Ishikawa (cell line): ENCODE results near the gene ZCCHC7.

Source experiments
- CEBPB ChIP-seq: IDR thresholded peaks from 2 replicates; pipeline ENCODE4 v1.6.1; 2012
- CREB1 ChIP-seq: IDR thresholded peaks from 2 replicates; pipeline ENCODE4 v1.6.1; 2012; ENCODE audit warnings: low read depth
- RAD21 ChIP-seq: IDR thresholded peaks from 2 replicates; pipeline ENCODE4 v1.6.1; 2012; ENCODE audit warnings: low read depth
- TAF1 ChIP-seq: IDR thresholded peaks from 2 replicates; pipeline ENCODE4 v1.6.1; 2012; ENCODE audit warnings: low read depth, mild to moderate bottlenecking
- ZBTB7A ChIP-seq: IDR thresholded peaks from 2 replicates; pipeline ENCODE4 v1.6.1; 2012; ENCODE audit warnings: low read depth
- TF ChIP-seq, protein P1 (sequence below): IDR thresholded peaks from 2 replicates; pipeline ENCODE4 v1.6.1; 2012
- TF ChIP-seq, protein P2 (sequence below): IDR thresholded peaks from 2 replicates; pipeline ENCODE4 v1.6.1; 2012; ENCODE audit warnings: low read depth, mild to moderate bottlenecking

DNA sequence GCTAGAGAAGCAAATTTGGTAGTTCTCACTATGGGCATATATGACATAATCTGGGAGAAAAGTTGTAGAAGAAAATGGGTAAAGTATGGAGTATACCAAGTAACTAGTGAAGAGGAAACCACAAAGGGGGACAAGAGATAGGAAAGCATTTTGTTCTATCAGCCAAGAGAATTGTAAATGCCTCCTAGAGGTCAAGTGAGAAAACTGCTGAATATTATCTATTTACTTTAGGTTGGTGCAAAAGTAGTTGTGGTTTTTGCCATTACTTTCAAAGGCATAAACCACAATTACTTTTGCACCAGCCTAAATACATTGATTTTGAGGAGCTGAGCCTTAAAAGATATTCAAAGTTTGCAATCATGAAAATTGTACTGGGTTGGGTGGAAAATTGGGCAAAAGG, 175.4 kb downstream of the ZCCHC7 start:
- TF ChIP-seq CEBPB = no peak
- no peak for TF ChIP-seq TAF1
- TF ChIP-seq, protein P1, sequence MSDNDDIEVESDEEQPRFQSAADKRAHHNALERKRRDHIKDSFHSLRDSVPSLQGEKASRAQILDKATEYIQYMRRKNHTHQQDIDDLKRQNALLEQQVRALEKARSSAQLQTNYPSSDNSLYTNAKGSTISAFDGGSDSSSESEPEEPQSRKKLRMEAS = no peak
- TF ChIP-seq CREB1 = no peak
- TF ChIP-seq RAD21 = no peak
- TF ChIP-seq, protein P2, sequence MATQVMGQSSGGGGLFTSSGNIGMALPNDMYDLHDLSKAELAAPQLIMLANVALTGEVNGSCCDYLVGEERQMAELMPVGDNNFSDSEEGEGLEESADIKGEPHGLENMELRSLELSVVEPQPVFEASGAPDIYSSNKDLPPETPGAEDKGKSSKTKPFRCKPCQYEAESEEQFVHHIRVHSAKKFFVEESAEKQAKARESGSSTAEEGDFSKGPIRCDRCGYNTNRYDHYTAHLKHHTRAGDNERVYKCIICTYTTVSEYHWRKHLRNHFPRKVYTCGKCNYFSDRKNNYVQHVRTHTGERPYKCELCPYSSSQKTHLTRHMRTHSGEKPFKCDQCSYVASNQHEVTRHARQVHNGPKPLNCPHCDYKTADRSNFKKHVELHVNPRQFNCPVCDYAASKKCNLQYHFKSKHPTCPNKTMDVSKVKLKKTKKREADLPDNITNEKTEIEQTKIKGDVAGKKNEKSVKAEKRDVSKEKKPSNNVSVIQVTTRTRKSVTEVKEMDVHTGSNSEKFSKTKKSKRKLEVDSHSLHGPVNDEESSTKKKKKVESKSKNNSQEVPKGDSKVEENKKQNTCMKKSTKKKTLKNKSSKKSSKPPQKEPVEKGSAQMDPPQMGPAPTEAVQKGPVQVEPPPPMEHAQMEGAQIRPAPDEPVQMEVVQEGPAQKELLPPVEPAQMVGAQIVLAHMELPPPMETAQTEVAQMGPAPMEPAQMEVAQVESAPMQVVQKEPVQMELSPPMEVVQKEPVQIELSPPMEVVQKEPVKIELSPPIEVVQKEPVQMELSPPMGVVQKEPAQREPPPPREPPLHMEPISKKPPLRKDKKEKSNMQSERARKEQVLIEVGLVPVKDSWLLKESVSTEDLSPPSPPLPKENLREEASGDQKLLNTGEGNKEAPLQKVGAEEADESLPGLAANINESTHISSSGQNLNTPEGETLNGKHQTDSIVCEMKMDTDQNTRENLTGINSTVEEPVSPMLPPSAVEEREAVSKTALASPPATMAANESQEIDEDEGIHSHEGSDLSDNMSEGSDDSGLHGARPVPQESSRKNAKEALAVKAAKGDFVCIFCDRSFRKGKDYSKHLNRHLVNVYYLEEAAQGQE = no peak
- TF ChIP-seq ZBTB7A = no peak
